ENCODE data around the gene TAF4. TPM values are rescaled to one million over a fixed set of nuclear protein-coding genes. Genes with fewer than 3 reads are reported as not detected.
"Not testable (repeated sequence)": the region's sequence is repeated elsewhere in the genome, so short reads cannot be mapped to it uniquely, and the experiment has no call there.

The TAF4 gene
- total RNA-seq, 4 donors from 2014 or later, result 18.0 to 31.8 (median 25.8) TPM

DNA sequence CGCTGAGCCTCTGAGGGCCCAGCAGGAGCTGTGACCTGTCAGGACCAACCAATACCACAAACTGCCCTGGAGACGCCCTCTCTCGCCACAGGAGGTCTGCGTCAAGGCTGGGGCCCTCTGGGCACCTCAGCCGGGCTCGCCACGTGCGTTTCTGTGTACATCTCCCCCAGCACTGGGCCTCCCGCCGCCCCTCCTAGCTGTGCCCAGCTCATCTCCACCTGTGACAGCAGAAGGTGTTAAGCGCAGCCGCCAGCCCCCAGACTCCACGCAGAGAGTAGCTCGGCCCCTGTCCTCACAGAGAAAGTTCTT is 91.4 kb downstream of the TAF4 start:
- Histone ChIP-seq H3K9me3 (no peaks in the 10 kb centered on the region), H3K4me3 (no peak overlapping the region), H3K4me1 (no peaks in the 10 kb centered on the region), H3K27me3 (no peaks in the 10 kb centered on the region), H3K36me3 (peaks cover 42% of the 10 kb centered on the region), H3K27ac (no peak overlapping the region)
- no peak for DNase-seq (ENCODE audit: low spot score in 2 of 2)
- TF ChIP-seq POLR2AphosphoS5 (IDR thresholded peaks at IDR 0.05) (no peak), POLR2A (IDR thresholded peaks at IDR 0.05) (no peak), EP300 (IDR thresholded peaks at IDR 0.05) (no peak)
- TF ChIP-seq, protein P1, sequence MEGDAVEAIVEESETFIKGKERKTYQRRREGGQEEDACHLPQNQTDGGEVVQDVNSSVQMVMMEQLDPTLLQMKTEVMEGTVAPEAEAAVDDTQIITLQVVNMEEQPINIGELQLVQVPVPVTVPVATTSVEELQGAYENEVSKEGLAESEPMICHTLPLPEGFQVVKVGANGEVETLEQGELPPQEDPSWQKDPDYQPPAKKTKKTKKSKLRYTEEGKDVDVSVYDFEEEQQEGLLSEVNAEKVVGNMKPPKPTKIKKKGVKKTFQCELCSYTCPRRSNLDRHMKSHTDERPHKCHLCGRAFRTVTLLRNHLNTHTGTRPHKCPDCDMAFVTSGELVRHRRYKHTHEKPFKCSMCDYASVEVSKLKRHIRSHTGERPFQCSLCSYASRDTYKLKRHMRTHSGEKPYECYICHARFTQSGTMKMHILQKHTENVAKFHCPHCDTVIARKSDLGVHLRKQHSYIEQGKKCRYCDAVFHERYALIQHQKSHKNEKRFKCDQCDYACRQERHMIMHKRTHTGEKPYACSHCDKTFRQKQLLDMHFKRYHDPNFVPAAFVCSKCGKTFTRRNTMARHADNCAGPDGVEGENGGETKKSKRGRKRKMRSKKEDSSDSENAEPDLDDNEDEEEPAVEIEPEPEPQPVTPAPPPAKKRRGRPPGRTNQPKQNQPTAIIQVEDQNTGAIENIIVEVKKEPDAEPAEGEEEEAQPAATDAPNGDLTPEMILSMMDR (IDR thresholded peaks at IDR 0.05), result no peak
- 95% methylated on average over 8 of the region's 14 CpGs for WGBS

DNA sequence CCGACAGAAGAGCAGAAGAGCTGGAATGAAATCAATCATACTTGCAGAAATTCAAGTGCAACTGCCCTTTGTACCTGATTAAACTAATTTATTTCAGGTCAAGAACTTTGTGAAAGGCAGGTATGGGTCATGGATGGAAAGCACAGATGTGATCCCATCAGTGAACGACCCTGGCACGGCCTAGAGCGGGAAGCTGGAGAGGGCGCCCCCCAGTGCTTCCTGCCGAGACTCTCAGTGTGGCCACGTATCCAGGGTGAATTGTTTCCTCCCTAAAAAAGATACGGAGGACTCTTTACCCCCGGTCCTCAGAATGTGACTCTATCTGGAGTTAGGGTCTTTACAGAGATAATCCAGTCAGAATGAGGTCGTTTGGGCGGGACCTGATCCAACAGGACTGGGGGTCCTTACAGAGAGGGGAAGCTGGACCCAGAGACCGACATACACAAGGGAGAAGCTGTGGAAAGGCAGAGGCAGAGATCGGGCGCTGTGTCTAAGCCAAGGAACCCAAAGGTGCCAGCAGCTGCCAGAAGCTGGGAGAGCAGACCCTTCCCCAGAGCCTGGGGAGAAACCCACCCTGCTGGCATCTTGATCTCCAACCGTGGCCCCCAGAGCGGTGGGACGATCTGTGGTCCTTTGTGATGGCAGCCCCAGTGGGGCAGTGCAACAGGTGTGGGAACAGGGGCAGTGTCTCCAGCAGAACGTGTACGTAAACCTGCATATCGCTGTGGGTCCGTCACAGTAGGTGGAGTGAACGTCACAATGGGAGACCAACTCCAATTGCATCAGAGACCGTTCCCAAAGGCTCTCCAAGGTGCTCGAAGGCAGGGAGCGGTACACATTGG is 91.9 kb downstream of the TAF4 start:
- peaks cover 40% of the 10 kb centered on the region for H3K36me3 ChIP-seq
- 93% methylated on average over 20 of the region's 25 CpGs for WGBS

DNA sequence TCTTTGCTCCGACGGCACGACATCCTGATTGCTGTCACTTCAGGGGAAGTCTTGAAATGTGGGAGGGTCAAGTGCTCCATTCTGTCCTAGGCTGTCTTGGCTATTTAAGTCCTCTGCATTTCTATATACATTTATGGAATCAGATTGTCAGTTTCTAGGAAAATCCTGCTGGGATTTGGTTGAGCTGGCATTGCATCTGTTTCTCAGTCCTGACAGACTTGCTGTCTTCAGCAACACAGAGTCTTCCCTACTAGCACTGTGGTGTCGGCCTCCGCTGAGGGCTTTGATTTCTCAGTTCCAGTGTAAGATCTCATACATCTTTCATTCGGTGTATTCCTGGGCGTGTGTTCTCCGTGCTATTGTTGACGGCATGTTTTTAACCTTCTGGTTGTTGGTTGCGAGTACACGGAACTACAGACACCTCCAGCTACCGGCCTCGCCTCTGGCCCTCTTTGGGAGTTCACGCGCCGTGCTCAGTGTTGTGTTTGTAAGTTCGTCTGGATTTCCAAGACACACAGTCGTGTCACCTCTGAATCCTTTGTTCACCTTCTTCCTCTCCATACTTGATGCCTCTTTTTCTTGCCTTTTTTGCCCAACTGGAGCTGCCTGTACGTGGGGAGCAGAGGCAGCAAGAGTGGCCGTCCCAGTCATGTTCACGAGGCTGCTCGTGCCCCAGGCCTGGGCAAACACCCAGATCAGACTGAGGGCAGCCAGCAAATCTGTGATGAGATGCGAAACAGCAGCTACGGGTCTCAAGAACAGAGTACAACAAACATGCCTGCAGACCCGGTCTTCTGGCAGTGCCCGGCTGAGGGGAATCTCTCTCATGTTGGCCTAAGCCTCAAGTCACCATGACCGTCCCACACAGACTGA is 92.8 kb downstream of the TAF4 start:
- no peak overlapping the region for H3K4me3 ChIP-seq
- no peak for TF ChIP-seq POLR2A (IDR thresholded peaks at IDR 0.05)
- TF ChIP-seq EP300 (IDR thresholded peaks at IDR 0.05), result no peak
- TF ChIP-seq, protein P1 (IDR thresholded peaks at IDR 0.05), result no peak
- no peak for TF ChIP-seq POLR2AphosphoS5 (IDR thresholded peaks at IDR 0.05)
- no peaks in the 10 kb centered on the region for H3K27me3 ChIP-seq
- no peaks in the 10 kb centered on the region for H3K4me1 ChIP-seq
- H3K9me3 ChIP-seq, result no peaks in the 10 kb centered on the region
- WGBS, result 93% methylated on average over 27 of the region's 27 CpGs
- H3K27ac ChIP-seq, result no peak overlapping the region
- no peak for DNase-seq (ENCODE audit: low spot score in 2 of 2)
- H3K36me3 ChIP-seq, result peaks cover 40% of the 10 kb centered on the region

More for the DNA sequence above, 91.9 kb downstream of the TAF4 start:
- TF ChIP-seq POLR2A (IDR thresholded peaks at IDR 0.05) (no peak), POLR2AphosphoS5 (IDR thresholded peaks at IDR 0.05) (no peak), EP300 (IDR thresholded peaks at IDR 0.05) (no peak)
- TF ChIP-seq, protein P1 (IDR thresholded peaks at IDR 0.05), result no peak
- Histone ChIP-seq H3K9me3 (no peaks in the 10 kb centered on the region), H3K4me1 (no peaks in the 10 kb centered on the region), H3K27ac (no peak overlapping the region), H3K4me3 (no peak overlapping the region), H3K27me3 (no peaks in the 10 kb centered on the region)
- DNase-seq (ENCODE audit: low spot score in 2 of 2), result no peak

GRCh38 chr20:61971595-61971994 is 94.1 kb downstream of the TAF4 start:
- not testable (repeated sequence) for H3K27me3 ChIP-seq; H3K4me1 ChIP-seq; H3K27ac ChIP-seq; DNase-seq (ENCODE audit: low spot score in 2 of 2); H3K9me3 ChIP-seq; H3K4me3 ChIP-seq
- peaks cover 40% of the 10 kb centered on the region for H3K36me3 ChIP-seq
- WGBS, result 98% methylated on average over 12 of the region's 13 CpGs

DNA sequence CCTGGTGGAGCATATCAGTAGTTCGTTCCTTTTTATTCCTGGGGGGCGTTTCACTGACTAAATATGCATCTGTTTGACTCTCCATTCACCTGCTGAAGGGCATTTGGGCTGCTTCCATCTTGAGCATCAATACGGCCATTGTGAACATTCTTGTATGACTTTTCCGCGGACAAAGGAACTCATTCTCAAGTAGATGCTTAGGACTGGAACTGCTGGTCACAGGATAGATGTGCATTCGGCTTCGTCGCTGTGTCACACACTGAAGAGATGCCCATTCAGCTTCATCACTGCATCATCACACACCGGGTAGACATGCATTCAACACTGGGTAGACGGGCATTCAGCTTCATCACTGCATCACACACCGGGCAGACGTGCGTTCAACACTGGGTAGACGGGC is 95.3 kb downstream of the TAF4 start:
- H3K27me3 ChIP-seq, result peaks cover 19% of the 10 kb centered on the region
- TF ChIP-seq POLR2AphosphoS5 (IDR thresholded peaks at IDR 0.05), result no peak
- no peak for TF ChIP-seq POLR2A (IDR thresholded peaks at IDR 0.05)
- TF ChIP-seq EP300 (IDR thresholded peaks at IDR 0.05), result no peak
- TF ChIP-seq, protein P1 (IDR thresholded peaks at IDR 0.05), result no peak
- no peak overlapping the region for H3K4me3 ChIP-seq

More for the DNA sequence above, 95.3 kb downstream of the TAF4 start:
- H3K27ac ChIP-seq, result no peak overlapping the region
- peaks cover 6% of the 10 kb centered on the region for H3K4me1 ChIP-seq
- H3K9me3 ChIP-seq, result no peaks in the 10 kb centered on the region
- no peak for DNase-seq (ENCODE audit: low spot score in 2 of 2)
- 78% methylated on average over 9 of the region's 14 CpGs for WGBS
- H3K36me3 ChIP-seq, result peaks cover 28% of the 10 kb centered on the region
